GM12801 (cell line): Measurements from ENCODE around the gene OCLN.

ENCODE experiments used
- TF ChIP-seq, protein P1 (sequence below): IDR thresholded peaks from one replicate; pipeline ENCODE4 v1.5.1; 2011; ENCODE audit warnings: control low read depth; ENCODE audit not compliant: insufficient read length; ENCODE audit errors: extremely low read depth

The OCLN gene, protein sequence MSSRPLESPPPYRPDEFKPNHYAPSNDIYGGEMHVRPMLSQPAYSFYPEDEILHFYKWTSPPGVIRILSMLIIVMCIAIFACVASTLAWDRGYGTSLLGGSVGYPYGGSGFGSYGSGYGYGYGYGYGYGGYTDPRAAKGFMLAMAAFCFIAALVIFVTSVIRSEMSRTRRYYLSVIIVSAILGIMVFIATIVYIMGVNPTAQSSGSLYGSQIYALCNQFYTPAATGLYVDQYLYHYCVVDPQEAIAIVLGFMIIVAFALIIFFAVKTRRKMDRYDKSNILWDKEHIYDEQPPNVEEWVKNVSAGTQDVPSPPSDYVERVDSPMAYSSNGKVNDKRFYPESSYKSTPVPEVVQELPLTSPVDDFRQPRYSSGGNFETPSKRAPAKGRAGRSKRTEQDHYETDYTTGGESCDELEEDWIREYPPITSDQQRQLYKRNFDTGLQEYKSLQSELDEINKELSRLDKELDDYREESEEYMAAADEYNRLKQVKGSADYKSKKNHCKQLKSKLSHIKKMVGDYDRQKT

DNA sequence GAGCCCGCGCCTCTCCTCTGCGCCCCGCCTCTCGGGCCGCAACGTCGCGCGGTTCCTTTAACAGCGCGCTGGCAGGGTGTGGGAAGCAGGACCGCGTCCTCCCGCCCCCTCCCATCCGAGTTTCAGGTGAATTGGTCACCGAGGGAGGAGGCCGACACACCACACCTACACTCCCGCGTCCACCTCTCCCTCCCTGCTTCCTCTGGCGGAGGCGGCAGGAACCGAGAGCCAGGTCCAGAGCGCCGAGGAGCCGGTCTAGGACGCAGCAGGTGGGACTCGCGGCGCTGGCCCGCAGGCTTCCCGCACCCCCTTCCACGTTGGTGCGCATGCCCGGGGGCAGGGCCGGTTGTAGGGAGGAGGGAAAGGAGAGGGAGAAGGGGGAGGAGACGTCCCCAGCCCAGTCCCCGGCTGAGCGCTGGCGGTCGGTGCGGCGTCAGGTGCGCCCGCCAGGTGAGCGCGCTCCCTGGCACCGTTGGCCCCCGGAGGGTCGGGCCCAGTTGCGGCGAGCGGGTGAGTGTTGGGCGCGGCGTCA lies at the start of gene OCLN:
Gene OCLN (plus strand): TSS at position 400 of the 532 bp plus-strand sequence. CDS start 11,455 bp downstream, outside the sequence.
- TF ChIP-seq, protein P1, sequence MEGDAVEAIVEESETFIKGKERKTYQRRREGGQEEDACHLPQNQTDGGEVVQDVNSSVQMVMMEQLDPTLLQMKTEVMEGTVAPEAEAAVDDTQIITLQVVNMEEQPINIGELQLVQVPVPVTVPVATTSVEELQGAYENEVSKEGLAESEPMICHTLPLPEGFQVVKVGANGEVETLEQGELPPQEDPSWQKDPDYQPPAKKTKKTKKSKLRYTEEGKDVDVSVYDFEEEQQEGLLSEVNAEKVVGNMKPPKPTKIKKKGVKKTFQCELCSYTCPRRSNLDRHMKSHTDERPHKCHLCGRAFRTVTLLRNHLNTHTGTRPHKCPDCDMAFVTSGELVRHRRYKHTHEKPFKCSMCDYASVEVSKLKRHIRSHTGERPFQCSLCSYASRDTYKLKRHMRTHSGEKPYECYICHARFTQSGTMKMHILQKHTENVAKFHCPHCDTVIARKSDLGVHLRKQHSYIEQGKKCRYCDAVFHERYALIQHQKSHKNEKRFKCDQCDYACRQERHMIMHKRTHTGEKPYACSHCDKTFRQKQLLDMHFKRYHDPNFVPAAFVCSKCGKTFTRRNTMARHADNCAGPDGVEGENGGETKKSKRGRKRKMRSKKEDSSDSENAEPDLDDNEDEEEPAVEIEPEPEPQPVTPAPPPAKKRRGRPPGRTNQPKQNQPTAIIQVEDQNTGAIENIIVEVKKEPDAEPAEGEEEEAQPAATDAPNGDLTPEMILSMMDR = no peak

DNA sequence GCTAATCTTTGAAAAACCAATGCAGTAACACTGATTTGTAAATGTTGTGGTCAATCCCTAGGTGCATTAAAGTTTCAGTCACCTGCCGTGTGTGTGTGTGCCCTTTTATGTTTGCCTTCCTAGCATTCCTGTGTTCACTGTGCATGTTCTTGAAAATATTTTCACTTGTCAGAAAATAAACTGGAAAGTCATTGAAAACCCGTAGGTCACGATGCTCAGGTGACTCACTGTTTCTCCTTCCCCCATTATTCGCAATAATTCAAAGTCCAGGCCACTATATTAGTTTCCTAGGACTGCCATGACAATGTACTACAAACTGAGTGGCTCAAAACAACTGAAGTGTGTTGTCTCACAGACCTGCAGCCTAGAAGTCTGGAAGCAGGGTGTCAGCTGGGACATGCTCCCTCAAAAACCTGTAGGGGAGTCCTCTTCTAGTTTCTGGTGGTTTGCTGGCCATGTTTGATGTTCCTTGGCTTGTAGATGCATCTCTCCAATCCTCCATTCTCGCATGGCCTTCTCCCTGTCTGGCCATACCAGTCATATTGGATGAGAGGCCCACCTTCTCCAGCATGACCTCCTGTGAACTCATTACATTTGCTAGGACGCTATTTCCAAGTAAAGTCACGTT lies 48.3 kb upstream of the OCLN start:
- TF ChIP-seq, protein P1 = no peak

DNA sequence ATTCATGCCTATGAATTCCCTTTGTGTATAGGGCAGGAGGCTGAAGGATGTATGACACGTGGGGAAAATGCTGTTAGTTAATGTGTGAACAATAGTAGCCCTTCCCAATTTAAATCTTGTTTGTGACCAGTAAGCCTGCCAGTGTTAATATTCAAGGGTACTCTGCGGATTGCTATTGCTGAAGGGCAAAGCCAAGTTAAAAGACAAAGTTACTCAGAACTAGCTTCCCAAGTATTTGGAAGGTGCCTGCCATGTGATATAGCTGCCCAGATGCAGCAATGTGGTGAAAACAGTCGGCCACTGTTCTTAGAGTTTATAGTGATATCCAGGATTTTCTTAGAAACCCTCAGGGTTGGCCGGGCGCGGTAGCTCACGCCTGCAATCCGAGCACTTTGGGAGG lies 43.1 kb upstream of the OCLN start:
- TF ChIP-seq, protein P1 = no peak

DNA sequence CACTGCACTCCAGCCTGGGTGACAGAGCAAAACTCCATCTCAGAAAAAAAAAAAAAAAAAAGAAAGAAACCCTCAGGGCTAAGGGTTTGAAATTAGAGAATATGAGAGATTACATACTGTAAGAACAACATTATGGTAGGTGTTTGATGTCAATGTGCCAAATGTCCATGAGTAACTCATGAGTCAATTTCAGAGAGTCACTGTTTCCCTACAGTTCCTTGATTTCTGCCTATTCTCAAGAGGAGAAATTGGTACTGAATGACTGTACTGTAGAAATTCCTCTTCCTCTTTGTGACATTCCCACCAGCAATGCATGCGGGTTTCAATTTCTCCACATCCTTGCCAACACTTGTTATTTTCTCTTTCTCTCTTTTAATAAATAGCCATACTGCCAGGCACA lies 42.5 kb upstream of the OCLN start:
- TF ChIP-seq, protein P1 = no peak

DNA sequence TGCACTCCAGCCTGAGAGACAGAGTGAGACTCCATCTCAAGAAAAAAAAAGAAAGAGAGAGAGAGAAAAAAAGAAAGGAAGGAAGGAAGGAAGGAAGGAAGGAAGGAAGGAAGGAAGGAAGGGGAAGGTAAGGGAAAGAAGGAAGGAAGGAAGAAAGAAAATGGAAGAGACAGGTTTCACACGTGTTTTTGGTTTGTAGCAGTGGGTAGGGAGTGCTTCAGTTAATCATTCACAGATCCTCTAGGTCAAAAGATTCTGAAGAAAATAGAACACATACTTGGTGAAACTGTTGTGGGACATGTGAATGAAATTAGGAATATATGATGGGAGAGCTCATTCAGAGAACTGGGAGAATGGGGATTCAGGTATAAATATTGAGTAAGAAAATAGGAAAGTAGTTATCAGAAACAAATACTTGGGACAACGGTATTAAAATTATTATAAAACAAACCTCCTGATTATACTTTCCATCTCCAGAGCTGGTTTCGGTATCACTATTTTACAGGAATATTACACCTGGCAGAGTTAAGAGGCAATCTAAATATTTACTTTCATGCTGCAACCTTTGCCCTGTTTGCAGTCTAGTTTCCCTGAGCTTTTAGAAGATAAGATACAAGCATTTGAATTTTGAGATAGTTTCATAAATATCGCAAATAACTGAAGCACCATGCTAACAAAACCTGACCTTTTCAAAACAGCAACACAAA lies 40.5 kb upstream of the OCLN start:
- TF ChIP-seq, protein P1 = no peak

DNA sequence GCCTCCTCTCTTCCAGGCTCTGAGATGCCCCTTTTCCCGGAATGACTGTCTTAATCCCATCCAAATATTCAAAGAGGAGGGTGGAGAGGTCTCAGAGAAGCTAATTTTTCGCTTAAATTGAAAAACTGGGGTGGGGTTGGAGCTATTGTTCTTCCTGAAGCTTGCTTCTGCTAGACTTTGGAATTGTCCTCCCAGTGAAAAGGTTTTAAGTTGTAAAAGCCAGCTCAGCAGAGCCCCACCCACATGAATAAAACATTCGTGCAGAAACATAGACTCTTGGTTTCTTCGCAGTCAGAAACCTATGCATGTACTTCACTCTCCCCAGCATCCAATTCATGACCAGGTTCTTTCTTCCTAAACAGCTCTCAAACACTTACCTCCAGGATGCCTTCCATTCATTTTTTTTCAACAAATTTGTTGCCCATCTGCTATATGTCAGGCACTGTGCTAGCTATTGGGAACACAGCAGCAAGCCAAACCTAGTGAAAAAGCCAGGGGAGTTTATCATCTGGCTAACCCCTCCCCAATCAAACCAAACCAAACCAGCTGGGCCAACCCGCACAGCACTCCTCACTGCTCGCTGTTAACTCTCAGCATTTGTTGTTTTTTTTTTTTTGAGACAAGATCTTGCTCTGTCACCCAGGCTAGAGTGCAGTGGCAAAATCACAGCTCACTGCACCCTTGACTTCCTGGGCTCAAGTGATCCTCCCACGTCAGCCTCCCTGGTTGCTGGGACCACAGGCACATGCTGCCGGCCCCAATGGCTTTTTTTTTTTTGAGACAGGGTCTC lies 37.9 kb upstream of the OCLN start:
- TF ChIP-seq, protein P1 = no peak

DNA sequence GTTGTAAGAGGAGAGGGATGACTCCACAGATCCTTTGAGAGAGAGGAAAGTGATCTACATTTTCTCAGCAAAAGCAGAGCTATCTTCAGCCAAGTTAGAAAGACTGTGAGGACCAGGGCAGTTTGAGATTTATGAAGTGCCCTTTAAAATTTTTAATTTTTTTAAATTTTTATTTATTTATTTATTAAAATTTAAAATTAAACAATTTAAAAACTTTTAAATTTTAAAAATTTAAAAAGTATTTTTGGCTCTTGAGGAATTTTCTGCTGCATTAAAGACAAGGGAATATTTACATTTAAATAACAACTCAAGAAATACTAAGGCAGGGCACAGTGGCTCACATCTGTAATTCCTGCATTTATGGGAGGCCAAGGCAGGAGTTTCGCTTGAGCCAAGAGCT lies 30.4 kb upstream of the OCLN start:
- TF ChIP-seq, protein P1 = no peak
